Lower leg skin (tissue), 3 donors: ENCODE measurements around the gene RERE.

Experiments
- POLR2A ChIP-seq, 2 donors: fragments of 450-650 bp; IDR thresholded peaks; one replicate each; pipeline ENCODE4 v1.6.1; 2016 to 2017; ENCODE audit warnings: antibody characterized with exemption in 2 of 2, mild to moderate bottlenecking in 1 of 2, moderate library complexity in 1 of 2
- TF ChIP-seq, protein P1 (sequence below), 3 donors: fragments of 450-650 bp; IDR thresholded peaks; one replicate each; pipeline ENCODE4 v1.5.1; 2016; ENCODE audit warnings: antibody characterized with exemption in 3 of 3, mild to moderate bottlenecking in 3 of 3, moderate library complexity in 2 of 3

DNA sequence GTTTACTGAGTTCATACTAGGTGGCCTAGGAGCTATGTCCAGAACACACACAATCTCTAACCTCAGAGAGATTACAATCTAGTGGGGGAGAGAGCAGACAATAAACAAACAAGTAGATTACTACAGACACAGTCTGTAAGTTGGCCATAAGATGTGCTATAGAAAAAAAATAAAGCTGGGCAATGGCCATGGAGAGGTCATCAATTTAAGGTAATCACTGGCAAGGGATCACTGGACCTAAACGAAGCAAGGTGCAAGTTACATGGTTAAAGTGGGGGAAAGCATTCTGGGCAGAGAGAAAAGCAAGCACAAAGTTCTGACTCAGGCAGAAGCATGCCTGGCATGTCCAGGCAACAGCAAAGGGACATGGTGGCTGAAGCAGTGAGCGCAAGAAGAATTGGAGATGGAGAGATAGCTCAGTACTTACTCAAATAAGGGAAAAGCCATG is 147.0 kb downstream of the RERE start:
- TF ChIP-seq, protein P1, sequence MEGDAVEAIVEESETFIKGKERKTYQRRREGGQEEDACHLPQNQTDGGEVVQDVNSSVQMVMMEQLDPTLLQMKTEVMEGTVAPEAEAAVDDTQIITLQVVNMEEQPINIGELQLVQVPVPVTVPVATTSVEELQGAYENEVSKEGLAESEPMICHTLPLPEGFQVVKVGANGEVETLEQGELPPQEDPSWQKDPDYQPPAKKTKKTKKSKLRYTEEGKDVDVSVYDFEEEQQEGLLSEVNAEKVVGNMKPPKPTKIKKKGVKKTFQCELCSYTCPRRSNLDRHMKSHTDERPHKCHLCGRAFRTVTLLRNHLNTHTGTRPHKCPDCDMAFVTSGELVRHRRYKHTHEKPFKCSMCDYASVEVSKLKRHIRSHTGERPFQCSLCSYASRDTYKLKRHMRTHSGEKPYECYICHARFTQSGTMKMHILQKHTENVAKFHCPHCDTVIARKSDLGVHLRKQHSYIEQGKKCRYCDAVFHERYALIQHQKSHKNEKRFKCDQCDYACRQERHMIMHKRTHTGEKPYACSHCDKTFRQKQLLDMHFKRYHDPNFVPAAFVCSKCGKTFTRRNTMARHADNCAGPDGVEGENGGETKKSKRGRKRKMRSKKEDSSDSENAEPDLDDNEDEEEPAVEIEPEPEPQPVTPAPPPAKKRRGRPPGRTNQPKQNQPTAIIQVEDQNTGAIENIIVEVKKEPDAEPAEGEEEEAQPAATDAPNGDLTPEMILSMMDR (IDR thresholded peaks at IDR 0.05) = no peak
- TF ChIP-seq POLR2A (IDR thresholded peaks at IDR 0.05) = no peak
